HG03565 (cell line): Measurements from ENCODE around the gene C1orf21.

Experiments used
- ATAC-seq: cut with Tn5 transposase; IDR thresholded peaks from one replicate; pipeline ENCODE4 v1.9.1; 2021; ENCODE audit warnings: mild to moderate bottlenecking, moderate library complexity; ENCODE audit not compliant: unreplicated experiment

C1orf21 gene

DNA sequence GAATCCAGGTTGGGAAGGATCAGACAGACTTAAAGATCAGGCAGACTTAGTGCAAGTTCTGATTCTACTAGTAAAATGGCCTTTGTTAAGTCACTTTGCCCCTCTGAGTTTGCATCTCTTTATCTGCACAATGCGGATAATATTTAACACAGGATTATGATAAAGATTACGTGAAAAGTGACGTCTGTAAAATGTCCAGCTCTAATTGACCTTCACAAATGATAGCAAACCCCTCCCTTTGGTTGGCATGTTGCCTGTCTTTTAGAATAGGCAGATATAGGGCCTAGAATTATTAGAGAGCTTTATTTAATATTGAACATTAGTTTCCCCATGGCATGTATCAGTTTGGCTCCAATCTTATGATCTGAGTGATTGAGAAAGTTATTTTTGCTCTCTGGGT lies 55.4 kb downstream of the C1orf21 start:
- no peak for ATAC-seq

DNA sequence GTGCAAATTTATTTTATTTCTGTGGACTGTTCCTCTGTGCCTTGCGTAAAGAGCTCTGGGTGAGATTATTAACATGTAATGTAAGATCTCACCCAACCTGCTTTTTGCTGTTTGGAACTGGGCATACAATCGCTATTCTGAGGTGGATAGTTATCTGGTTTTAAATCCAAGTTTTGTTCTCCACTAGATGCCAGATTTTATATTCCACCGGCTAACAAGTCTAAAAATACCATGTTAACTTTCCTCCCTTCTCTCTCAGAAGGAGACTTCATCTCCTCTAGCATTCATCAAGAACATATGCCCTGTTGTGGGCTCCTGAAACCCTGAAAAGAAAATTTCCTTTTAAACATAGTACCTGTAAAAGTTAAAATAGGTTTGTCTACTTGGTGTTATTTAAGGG lies 56.4 kb downstream of the C1orf21 start:
- no peak for ATAC-seq

DNA sequence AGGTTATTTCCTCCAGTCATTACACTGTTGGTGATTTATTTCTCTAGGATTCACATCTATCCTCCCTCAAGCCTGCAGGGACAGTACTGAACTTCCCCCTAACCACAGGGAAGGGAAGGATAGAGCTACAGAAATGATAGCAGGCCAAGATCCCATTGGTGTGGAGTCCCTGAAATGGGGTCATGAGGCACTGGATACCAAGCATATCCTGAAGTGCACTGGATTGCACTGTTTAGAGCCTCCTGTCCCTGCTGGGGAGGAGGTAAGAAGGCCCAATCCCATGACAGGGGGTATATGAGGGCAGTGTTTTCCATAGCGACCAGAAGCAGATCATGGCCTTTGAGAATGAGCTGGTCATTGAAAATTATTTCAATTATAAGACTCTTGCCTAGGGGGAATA lies 56.8 kb downstream of the C1orf21 start:
- no peak for ATAC-seq

DNA sequence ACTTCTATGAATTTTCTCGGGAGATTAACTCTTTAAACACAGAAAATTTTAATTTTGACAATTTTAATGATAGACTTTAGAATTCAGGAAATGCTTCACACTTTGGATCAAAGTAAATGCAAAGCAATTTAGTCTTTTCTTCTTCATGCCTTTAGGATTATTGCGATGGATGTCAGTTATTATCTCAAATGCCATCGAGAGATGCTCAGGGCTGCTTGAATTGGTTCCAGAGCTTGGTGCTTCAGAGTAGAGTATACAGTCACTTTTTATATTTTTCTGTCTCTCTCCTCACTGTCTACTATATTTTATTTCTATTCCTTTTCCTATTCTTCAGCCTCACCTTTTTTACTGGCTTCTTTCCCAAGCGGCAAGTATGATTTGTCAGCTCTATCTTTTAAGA lies 59.2 kb downstream of the C1orf21 start:
- ATAC-seq: no peak

DNA sequence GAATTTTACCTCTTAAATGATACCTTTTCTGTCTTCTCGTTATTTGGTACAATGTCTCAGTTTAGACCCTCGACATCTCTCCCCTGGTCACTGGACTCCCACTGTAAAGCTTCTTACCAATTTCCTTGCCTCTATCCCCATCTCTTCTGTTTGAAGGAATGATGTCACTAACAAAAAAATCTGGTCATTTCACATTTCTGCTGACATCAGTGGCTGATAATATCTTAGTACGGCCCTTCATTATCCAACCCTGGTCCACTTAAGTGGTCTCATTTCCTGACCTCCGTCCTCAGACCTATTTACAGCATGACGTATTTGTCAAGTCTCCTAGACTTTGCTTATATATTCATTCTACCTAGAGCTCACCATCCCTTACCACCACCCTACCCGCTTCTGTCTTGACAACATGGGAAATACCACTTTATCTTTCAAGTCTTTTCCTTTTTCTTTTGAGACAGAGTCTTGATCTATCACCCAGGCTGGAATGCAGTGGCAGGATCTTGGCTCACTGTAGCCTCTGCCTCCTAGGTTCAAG lies 60.9 kb downstream of the C1orf21 start:
- no peak for ATAC-seq

DNA sequence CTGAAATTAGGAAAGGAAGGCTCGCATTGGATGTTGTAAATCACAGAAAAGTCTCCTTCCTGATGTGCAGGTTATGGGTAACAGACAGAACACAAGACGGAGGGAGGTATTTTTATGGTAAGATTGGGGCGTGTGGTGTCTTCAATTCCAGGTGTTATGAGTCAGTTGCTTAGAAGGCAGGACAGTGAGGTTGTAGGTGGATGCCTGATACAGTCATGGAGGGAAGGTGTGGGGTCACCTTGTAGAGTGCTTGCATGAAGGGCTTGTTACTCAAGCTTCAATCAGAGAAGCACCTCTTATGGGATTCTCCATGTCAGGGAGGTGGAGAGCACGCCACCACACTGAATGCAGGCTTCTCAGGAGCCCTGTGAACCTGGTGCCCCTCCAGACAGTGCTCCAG lies 63.1 kb downstream of the C1orf21 start:
- no peak for ATAC-seq

DNA sequence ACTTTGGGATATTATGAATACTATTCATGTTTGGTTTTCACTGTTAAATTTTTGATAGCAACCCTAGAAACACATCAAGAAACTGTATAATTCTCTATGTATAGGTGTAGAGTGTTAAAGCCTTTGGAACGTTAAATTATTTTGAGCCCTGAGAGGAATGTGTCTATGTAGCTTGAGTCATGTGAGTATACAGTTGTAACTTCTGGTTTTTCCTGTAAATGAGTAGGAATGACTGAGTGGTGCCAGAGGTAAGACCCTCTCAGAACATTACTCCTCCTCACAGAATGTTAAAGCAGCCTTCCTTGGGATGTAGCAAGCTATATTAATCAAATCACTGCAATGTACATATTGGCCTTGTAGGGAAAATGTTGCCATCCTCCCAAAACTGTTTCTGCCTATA lies 69.0 kb downstream of the C1orf21 start:
- no peak for ATAC-seq

DNA sequence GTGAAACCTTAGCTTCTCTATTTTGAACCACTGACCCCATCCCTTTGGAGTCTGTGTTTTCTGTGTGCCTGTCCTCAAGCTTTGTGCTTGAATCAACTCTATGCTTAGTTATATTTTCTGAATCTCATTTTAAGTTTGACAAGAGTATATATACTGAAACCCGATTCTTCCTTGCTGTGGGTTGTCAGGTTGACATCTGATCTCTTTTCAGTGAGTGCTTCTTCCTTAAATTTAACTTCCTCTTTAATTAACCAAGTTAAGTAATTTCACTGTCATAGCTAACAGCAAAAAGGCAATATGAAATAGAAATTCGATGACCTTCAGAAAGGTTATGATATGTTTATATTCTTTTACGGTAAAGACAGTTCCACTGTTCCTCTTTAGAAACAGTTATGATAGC lies 69.4 kb downstream of the C1orf21 start:
- ATAC-seq: no peak

DNA sequence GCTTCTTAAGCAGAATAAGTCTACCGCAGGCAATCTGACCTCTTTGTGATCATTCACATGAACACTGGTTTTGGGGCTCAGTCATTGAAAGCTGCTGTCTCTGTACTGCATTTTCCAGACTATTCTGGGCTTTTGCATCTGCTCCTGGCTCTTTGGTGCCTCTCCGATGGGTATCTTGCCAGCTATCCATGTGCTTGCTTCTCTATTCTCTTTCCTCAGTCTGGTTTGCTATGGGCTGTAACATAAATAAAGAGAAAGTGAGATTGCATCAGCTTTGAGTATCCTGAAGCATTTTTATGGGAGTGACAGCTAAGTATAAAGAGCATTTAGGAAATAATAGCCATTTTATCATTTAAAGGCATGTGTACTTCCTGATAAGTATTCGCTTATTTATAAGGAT lies 70.7 kb downstream of the C1orf21 start:
- ATAC-seq: no peak

DNA sequence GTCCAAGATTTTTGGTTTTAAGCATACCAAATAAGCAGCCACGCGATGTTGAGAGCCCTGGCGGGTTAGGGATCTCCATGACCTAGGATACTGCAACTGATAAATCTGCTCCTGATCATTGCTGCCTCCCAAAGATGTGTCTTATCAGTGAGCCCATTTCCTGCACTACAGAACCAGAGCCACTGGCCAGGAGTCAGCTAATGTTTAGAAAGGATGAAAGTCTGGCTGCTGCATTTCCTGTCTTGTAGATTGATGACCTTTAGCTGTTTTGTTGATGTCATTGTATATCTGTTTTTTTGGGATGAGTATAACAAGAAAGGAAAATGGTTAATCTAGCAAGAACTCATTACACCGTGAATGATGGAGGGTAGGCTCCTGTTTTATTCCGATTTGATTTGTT lies 74.5 kb downstream of the C1orf21 start:
- no peak for ATAC-seq

DNA sequence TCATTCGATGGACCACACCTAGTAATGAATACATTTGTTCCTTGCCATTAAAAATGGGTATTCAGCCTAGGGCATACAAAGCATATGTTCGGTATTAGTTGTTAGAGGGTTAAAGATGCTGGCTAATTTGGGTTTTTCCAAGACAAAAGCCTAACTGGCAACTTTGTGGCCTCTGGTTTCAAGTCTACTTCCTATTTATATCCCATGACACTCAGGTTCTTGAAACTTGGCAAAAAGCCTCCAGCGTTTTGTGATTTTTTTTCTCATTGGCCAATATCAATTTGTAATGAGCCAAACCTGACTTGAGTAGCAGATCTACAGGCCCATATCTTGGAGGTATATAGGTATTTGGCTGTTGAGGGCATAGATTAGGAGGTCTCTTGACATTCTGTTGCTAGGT lies 75.3 kb downstream of the C1orf21 start:
- no peak for ATAC-seq

DNA sequence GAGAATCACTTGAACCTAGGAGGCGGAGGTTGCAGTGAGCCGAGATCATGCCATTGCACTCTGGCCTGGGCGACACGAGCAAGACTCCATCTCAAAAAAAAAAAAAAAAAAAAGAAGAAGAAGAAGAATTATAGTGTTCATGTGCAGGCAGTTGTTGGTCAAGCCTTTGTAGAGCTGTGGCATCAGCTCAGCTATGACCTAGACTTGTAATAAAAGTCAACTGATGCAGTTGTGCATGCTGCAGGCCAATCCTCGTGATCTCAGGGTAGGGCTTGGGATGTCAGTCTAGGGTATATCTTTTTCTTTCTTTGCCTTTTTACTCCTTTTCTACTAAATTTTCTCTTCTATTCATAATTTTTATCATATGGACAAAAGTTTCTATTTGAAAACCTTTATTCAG lies 76.2 kb downstream of the C1orf21 start:
- no peak for ATAC-seq

DNA sequence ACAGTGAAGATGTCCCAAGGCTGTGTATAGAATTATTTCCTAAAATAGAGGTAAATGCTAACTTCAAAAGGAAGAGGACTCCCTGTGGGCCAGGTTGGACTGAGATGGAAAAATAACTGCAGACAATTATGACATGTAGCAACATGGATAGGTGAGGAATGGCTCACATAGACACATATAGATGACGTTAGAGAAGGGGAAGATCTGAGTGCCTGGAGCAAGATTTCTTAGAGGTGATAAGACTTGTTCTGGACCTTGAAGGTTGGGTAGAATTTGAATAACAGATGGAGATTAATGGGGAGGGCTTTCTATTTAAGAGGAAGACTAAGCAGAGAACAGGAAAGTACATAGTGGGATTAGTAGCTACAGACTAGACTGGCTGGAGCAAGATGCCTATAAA lies 76.9 kb downstream of the C1orf21 start:
- no peak for ATAC-seq

DNA sequence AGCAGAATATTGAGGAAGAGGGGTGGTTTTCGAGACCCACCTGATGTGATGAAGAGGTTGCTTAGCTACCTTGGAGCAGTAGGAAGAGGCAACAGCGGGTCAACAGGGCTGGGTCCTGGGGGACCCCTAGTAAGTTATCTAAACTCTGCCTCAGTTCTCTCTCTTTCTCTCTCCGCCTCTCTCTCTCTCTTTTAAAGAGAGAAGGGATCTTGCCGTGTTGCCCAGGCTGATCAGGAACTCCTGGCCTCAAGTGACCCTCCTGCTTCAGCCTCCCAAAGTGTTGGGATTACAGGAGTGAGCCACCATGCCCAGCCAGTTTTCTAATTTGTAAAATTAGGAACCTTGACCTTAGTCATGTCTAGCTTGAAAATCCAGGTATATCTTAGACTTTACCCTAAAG lies 77.9 kb downstream of the C1orf21 start:
- ATAC-seq: no peak

DNA sequence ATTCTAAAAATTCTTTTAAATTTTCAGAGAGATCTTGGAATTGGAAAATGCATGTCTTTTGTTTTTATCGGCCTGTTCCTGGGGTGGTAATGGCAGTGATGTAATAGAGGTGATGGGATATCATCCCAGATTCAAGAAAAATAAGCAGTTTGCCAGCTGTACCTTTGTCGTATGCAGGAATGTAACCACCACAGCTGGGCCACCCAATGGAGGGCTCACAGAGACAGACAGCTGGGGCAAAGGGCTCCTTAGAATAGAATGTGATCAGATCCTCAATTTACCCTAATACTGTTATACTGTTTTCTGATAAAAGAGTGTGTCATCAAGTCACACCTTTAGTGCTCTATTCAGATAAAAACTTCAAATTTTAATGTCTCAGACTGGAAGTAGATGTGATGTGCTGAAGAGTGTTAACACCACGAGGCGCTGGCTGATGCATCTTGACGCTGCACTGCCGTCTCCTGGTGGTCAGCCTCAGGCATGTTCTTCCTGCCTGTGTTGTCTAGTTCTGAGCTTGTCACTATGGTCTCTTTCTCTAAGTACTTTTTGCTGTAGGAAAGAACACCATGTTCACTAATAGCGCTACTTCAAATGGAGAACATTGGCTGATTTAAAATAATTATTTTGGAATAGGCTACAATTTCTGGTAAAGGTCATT lies 78.8 kb downstream of the C1orf21 start:
- no peak for ATAC-seq

DNA sequence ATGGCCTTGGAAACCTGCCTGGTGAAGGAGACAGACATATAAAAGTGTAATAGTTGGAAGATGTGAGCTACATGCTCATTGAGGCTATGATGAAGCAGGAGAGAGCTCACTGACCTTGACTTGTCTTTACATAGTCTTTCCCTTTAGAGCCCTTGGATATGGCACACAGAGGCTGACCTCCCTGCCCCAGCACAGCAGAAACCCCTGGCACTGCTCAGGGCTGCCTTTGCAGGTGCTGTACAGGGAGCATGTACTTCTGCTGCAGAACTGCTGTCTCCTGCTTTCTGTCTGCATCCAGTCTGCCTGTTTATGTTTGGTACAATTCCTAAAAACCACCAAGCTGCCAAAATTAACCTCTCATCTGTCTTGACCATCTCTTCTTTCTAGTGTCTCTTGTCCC lies 80.5 kb downstream of the C1orf21 start:
- no peak for ATAC-seq

DNA sequence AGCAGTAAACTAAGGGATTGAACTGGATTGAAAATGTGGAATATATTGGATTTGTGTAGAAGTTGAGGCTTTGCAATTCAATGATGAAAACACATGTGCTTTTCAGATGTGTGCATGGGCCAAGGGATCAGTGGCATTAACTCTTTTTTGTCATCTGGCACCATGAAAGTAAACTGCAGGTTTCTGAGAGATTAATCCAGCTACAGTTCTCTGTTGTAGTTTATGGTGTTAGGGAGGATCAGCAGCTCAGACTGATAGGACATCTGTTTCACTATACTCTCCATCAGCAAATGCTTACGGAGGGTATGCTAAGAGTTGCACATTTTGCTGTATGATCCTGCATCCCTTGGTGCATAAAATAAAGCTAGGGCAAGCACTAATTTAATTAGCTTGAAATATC lies 82.6 kb downstream of the C1orf21 start:
- ATAC-seq: no peak

DNA sequence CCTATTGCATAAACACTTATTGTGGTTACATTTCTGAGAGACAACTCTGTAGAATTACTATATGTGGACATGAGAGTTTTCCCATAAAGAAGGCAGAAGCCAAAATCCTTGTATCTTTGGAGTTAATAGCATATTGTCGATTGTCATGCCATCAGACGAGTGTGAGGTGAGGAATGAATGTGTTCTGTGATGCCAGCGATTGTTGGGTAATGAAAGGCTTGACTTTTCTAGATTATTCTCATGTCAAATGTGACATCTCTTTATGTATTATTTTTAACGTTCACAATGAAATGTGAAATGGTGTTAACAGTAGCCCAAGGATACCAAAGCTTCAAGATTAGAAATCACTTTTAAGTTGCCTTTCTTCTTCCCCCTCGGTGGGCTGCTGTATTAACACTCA lies 84.9 kb downstream of the C1orf21 start:
- no peak for ATAC-seq

DNA sequence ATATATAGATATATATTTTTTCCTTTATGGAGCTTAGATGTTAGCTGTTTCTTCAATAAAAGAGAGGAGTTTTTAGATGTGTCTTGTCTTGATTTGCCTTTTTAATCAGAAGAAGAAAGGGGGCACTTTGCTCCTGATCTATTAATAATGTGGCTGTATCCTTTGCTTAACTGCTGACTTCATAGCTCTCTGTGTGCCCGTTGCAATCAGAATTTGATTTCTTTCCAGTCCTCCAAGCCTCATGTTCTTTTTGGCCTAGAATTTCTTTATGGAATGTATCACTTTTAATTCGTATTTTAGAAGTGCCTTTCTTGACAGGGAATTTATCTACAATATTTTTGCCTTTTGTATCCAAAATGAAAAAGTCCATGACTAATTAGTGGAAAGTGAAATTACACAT lies 85.3 kb downstream of the C1orf21 start:
- no peak for ATAC-seq

DNA sequence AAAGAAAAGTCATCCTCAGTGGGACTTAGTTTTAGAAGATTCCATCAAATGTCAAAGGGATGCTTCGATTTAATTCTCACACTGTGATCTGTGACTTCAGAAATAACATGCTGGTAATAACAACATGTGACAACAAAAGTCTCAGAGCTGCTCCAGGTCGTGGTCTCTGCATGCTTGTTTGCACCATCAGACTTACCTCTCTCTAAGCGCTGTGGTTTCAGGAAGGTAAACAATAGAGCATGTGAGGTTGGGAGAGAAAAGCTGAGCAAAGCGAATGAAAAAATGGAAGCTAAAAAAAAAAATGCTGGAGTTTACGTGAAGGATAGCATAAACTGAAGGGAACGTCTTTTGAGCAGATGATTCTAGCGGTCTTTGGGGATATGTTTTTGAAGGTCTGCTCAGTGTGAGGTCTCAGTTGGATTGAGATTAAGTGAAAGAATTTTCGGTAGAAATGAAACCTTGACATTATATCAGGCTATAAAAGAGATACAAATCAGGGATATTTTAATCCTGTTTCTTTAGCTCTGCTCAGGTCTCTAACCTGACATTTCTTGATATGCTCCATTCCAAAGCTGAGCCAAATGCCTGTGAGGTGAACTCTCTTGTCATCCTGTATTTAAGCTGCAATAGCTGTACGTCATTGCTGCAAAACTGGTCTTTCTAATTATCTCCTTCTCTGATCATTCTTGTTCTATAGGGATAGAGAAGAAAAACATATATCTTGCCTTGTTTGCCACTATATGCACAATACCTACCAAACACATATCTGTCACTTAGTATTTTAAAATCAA lies 86.5 kb downstream of the C1orf21 start:
- ATAC-seq: no peak

DNA sequence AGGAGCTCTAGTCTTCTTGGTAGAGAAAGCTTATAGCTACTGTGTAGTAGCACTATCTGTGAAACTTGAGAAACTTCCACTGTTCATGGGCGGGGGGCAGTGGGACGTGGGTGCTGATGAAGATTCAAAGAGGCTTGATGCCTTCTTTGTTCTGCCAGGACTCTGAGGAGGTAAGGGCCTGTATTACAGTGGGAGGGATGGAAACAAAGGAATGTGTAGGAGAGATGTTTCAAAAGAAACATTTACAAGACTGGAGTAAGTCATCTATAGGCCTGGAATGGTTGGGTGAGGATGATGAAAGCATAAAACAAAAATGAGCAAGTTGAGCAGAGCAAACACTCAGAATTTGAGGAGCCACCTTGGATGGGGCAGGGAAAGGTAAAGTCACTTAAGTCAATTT lies 89.4 kb downstream of the C1orf21 start:
- ATAC-seq: no peak

DNA sequence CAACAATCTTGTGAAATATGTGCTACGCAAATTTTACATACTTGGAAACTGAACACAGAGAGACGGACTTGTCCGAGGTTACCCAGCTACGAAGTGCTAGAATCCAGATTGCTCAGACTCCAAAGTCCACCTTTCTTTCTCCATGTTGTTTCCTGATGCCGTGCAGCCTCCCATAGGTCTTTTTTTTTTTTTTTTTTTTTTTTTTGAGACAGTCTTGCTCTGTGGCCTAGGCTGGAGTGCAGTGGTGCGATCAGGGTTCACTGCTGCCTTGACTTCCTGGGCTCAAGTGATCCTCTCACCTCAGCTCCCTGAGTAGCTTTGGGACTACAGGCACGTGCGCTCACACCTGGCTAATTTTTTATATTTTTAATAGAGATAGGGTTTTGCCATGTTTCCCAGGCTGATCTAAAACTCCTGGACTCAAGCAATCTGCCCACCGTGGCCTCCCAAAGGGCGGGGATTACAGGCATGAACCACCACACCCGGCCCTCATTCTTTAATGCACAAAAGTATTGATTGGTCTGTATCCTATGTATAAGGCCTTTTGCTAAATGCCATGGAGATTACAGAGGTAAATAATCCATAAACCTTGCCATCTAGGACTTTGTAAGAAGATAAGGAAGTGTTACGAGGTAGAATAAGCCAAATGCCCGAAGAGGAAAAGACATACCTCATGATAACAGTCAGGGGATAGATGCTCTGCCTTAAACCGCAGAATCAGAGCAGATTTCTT lies 92.8 kb downstream of the C1orf21 start:
- ATAC-seq: no peak
